Hepatocyte (in vitro differentiated cells): ENCODE data around the gene MEAK7.

ENCODE experiments used
- CTCF ChIP-seq: fragments of 200-600 bp; sonication (generic); IDR thresholded peaks from 2 replicates; pipeline ENCODE4 v1.5.1; 2016; ENCODE audit warnings: antibody characterized with exemption, mild to moderate bottlenecking; ENCODE audit not compliant: poor library complexity
- EZH2 ChIP-seq: fragments of 200-600 bp; sonication (generic); IDR thresholded peaks from 2 replicates; pipeline ENCODE4 v1.6.1; 2016; ENCODE audit warnings: antibody characterized with exemption, mild to moderate bottlenecking, borderline replicate concordance
- EZH2phosphoT487 ChIP-seq: fragments of 200-600 bp; sonication (generic); IDR thresholded peaks from one replicate; pipeline ENCODE4 v1.6.1; 2018; ENCODE audit warnings: antibody characterized with exemption, mild to moderate bottlenecking, low read depth, moderate library complexity; ENCODE audit not compliant: unreplicated experiment, severe bottlenecking

- TF ChIP-seq CTCF (no peak), EZH2 (no peak), EZH2phosphoT487 (no peak)
Observed at GRCh38 chr16:84464116-84464515, 40.3 kb downstream of the MEAK7 start.
